Trophoblast cell (in vitro differentiated cells and primary cell): ENCODE data around the gene FLNB.
A peak's percentile ranks its signal among the peaks of the same experiment; 100 is the strongest.

ENCODE experiments used
- DNase-seq, 2 donors: peaks; one replicate each; pipeline ENCODE4 v3.0.0-alpha.2; 2016
- H2AFZ ChIP-seq: 2 replicates; pipeline ENCODE4 v1.6.1; 2013; ENCODE audit warnings: low read length, moderate library complexity, mild to moderate bottlenecking; ENCODE audit not compliant: insufficient read depth, poor library complexity
- H2AK5ac ChIP-seq: 2 replicates; pipeline ENCODE4 v1.6.1; 2013; ENCODE audit warnings: mild to moderate bottlenecking, low read length
- H2BK120ac ChIP-seq: 2 replicates; pipeline ENCODE4 v1.6.1; 2013; ENCODE audit warnings: low read length, mild to moderate bottlenecking, moderate library complexity; ENCODE audit not compliant: insufficient read depth, poor library complexity
- H2BK12ac ChIP-seq: 2 replicates; pipeline ENCODE4 v1.6.1; 2013; ENCODE audit warnings: mild to moderate bottlenecking, low read length, moderate library complexity
- H2BK5ac ChIP-seq: 2 replicates; pipeline ENCODE4 v1.6.1; 2013; ENCODE audit warnings: low read length, low read depth, moderate library complexity, mild to moderate bottlenecking; ENCODE audit not compliant: poor library complexity
- H3K14ac ChIP-seq: 2 replicates; pipeline ENCODE4 v1.6.1; 2013; ENCODE audit warnings: mild to moderate bottlenecking, low read length
- H3K18ac ChIP-seq: 2 replicates; pipeline ENCODE4 v1.6.1; 2013; ENCODE audit warnings: mild to moderate bottlenecking, low read length
- H3K23ac ChIP-seq: 2 replicates; pipeline ENCODE4 v1.6.1; 2013; ENCODE audit warnings: low read length
- H3K27ac ChIP-seq: 2 replicates; pipeline ENCODE4 v1.5.1; 2013; ENCODE audit warnings: low read depth, mild to moderate bottlenecking, inconsistent platforms, low read length, moderate library complexity
- H3K27me3 ChIP-seq: 2 replicates; pipeline ENCODE4 v1.6.1; 2013; ENCODE audit warnings: inconsistent platforms, mild to moderate bottlenecking, low read length, moderate library complexity; ENCODE audit not compliant: insufficient read depth
- H3K36me3 ChIP-seq, 2 experiments: 1 replicate in 1 of 2; 2 replicates in 1 of 2; pipeline ENCODE4 v1.6.1; 2013; ENCODE audit warnings: low read length in 2 of 2, mild to moderate bottlenecking in 2 of 2, moderate library complexity in 1 of 2; ENCODE audit not compliant: insufficient read depth in 2 of 2, control insufficient read depth in 1 of 2
- H3K4ac ChIP-seq: 2 replicates; pipeline ENCODE4 v1.6.1; 2013; ENCODE audit warnings: low read depth, mild to moderate bottlenecking, low read length, moderate library complexity
- H3K4me1 ChIP-seq, 2 experiments: 1 replicate in 1 of 2; 2 replicates in 1 of 2; pipeline ENCODE4 v1.6.1; 2013; ENCODE audit warnings: low read length in 2 of 2, mild to moderate bottlenecking in 2 of 2, moderate library complexity in 1 of 2; ENCODE audit not compliant: insufficient read depth in 2 of 2, control insufficient read depth in 1 of 2
- H3K4me2 ChIP-seq: 2 replicates; pipeline ENCODE4 v1.6.1; 2013; ENCODE audit warnings: inconsistent platforms, mild to moderate bottlenecking, low read length, moderate library complexity
- H3K4me3 ChIP-seq: 2 replicates; pipeline ENCODE4 v1.5.1; 2013; ENCODE audit warnings: mild to moderate bottlenecking, low read depth, low read length, inconsistent platforms
- H3K79me1 ChIP-seq: one replicate; pipeline ENCODE4 v1.6.1; 2013; ENCODE audit warnings: low read length
- H3K79me2 ChIP-seq: 2 replicates; pipeline ENCODE4 v1.6.1; 2013; ENCODE audit warnings: low read length, mild to moderate bottlenecking; ENCODE audit not compliant: control insufficient read depth, insufficient read depth, poor library complexity
- H3K9ac ChIP-seq: 2 replicates; pipeline ENCODE4 v1.6.1; 2013; ENCODE audit warnings: mild to moderate bottlenecking, low read length
- H3K9me3 ChIP-seq: 2 replicates; pipeline ENCODE4 v1.6.1; 2013; ENCODE audit warnings: low read depth, mild to moderate bottlenecking, control low read depth, inconsistent platforms, low read length; ENCODE audit not compliant: insufficient read depth
- H4K12ac ChIP-seq: 2 replicates; pipeline ENCODE4 v1.6.1; 2013; ENCODE audit warnings: low read depth, mild to moderate bottlenecking, low read length, moderate library complexity
- H4K8ac ChIP-seq: 2 replicates; pipeline ENCODE4 v1.6.1; 2013; ENCODE audit warnings: low read depth, mild to moderate bottlenecking, low read length, moderate library complexity
- H4K91ac ChIP-seq: one replicate; pipeline ENCODE4 v1.6.1; 2013; ENCODE audit warnings: low read depth, mild to moderate bottlenecking, low read length, moderate library complexity
- WGBS: extraction: QIAGEN DNeasy Blood & Tissue Kit; methylation state at CpG from one replicate; pipeline ENCODE4 v1.1.7; 2013; ENCODE audit warnings: missing lambda C conversion rate; ENCODE audit not compliant: insufficient read length, insufficient coverage; ENCODE audit errors: extremely low coverage; 5-methylcytosine and 5-hydroxymethylcytosine counted together

Gene FLNB

DNA sequence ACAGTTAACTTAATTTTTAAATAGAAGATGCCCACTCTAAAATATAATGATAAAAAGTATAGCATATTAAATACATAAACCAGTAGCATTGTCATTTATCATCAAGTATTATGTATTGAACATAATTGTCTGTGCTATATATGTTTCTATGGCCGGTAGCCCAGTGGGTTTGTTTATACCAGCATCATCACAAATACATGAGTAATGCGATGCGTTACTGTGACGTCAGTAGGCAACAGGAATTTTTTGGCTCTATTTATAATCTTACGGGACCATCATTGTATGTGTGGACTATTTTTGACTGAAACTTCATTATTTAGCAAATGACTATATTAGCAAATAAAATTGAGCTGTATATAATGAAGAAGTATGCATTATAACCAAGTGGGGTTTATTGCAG lies 82.1 kb downstream of the FLNB start:
- H4K8ac ChIP-seq = no peak overlapping the region
- H3K27me3 ChIP-seq = no peaks in the 10 kb centered on the region
- no CpG with 5 or more reads among the region's 5 CpGs for WGBS

DNA sequence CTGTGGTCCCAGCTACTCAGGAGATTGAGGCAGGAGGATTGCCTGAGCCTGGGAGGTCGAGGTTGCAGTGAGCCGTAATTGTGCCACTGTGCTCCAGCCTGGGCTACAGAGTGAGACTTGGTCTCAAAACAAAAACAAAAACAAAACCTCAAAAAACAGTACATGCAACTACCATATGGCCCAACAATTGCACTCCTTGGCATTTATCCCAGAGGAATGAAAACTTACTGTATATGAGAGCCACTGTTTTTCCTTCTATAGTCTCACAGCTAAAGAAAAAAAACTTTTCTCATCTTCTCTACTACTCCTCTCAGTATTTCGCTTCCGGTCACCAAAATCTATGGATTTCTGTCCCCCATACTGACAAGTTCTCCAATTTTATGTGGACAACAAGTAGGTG lies 84.3 kb downstream of the FLNB start:
- Histone ChIP-seq H3K4me2 (no peak overlapping the region), H3K79me2 (no peaks in the 10 kb centered on the region), H4K8ac (no peak overlapping the region), H2AK5ac (no peak overlapping the region), H3K79me1 (peaks cover 2% of the 10 kb centered on the region), H4K91ac (no peak overlapping the region), H3K27me3 (no peaks in the 10 kb centered on the region), H3K14ac (no peak overlapping the region), H2AFZ (no peak overlapping the region), H3K18ac (no peak overlapping the region), H2BK5ac (no peak overlapping the region), H3K9me3 (peaks cover 2% of the 10 kb centered on the region), H3K9ac (no peak overlapping the region), H3K4me1 (no peaks in the 10 kb centered on the region), H3K27ac (no peak overlapping the region), H4K12ac (no peak overlapping the region), H3K23ac (no peak overlapping the region), H2BK120ac (no peak overlapping the region), H2BK12ac (no peak overlapping the region), H3K36me3 (peaks cover 20 to 33% of the 10 kb centered on the region in 2 experiments), H3K4me3 (no peak overlapping the region), H3K4ac (no peak overlapping the region)
- WGBS = 100% methylated on average over 2 of the region's 4 CpGs
- DNase-seq = no peak

More for the DNA sequence above, 82.1 kb downstream of the FLNB start:
- no peak overlapping the region for H3K18ac ChIP-seq
- H3K79me1 ChIP-seq = peaks cover 2% of the 10 kb centered on the region
- H2BK5ac ChIP-seq = no peak overlapping the region
- no peaks in the 10 kb centered on the region for H3K9me3 ChIP-seq
- no peak overlapping the region for H3K23ac ChIP-seq
- H3K4me3 ChIP-seq = no peak overlapping the region
- no peak overlapping the region for H2AFZ ChIP-seq
- no peak overlapping the region for H4K91ac ChIP-seq
- DNase-seq = peak; percentile 76 to 93
- H3K79me2 ChIP-seq = no peaks in the 10 kb centered on the region
- no peak overlapping the region for H3K9ac ChIP-seq
- no peak overlapping the region for H3K27ac ChIP-seq
- no peak overlapping the region for H3K4ac ChIP-seq
- H2AK5ac ChIP-seq = no peak overlapping the region
- no peak overlapping the region for H3K4me2 ChIP-seq
- H4K12ac ChIP-seq = no peak overlapping the region
- H2BK120ac ChIP-seq = no peak overlapping the region
- no peak overlapping the region for H3K14ac ChIP-seq
- H2BK12ac ChIP-seq = no peak overlapping the region
- peaks cover 10 to 20% of the 10 kb centered on the region in 2 experiments for H3K36me3 ChIP-seq
- H3K4me1 ChIP-seq = no peaks in the 10 kb centered on the region

DNA sequence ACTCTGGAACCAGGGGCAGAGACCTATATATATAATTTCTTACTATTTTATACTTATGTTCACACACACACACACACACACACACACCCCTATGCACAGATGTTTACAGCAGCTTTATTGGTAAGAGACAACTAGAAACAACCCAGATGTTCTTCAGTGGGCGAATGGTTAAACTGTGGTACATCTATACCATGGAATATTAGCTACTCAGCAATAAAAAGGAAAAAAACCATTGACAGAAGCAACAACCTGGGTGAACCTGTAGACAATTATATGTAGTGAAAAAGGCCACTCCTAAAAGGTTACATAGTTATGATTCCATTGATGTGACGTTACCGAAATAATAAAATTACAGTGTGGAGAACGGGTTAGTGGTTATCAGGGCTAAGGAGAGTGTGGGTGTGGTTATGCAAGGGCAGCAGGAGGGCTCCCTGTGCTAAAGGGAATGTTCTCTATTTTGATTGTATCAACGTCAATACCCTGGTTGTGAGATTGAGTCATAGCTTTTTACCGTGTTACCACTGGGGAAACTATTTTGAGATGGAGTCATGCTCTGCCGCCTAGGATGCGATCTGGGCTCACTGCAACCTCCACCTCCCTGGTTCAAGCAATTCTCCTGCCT lies 85.5 kb downstream of the FLNB start:
- no peak overlapping the region for H4K12ac ChIP-seq
- H3K9ac ChIP-seq = no peak overlapping the region
- H3K4ac ChIP-seq = no peak overlapping the region
- WGBS = no CpG with 5 or more reads among the region's 8 CpGs
- no peak overlapping the region for H3K23ac ChIP-seq
- H3K4me2 ChIP-seq = no peak overlapping the region
- no peak overlapping the region for H3K14ac ChIP-seq
- H4K91ac ChIP-seq = no peak overlapping the region
- DNase-seq = peak; percentile 83 to 97
- no peak overlapping the region for H3K27ac ChIP-seq
- H2AK5ac ChIP-seq = no peak overlapping the region
- no peak overlapping the region for H3K18ac ChIP-seq
- no peak overlapping the region for H4K8ac ChIP-seq
- H3K4me1 ChIP-seq = no peaks in the 10 kb centered on the region
- no peak overlapping the region for H2BK12ac ChIP-seq
- no peak overlapping the region for H2BK5ac ChIP-seq
- peaks cover 2% of the 10 kb centered on the region for H3K79me1 ChIP-seq
- peaks cover 2% of the 10 kb centered on the region for H3K9me3 ChIP-seq
- H3K4me3 ChIP-seq = no peak overlapping the region
- no peak overlapping the region for H2AFZ ChIP-seq
- H2BK120ac ChIP-seq = no peak overlapping the region
- peaks cover 26 to 37% of the 10 kb centered on the region in 2 experiments for H3K36me3 ChIP-seq
- H3K27me3 ChIP-seq = no peaks in the 10 kb centered on the region
- H3K79me2 ChIP-seq = no peaks in the 10 kb centered on the region

DNA sequence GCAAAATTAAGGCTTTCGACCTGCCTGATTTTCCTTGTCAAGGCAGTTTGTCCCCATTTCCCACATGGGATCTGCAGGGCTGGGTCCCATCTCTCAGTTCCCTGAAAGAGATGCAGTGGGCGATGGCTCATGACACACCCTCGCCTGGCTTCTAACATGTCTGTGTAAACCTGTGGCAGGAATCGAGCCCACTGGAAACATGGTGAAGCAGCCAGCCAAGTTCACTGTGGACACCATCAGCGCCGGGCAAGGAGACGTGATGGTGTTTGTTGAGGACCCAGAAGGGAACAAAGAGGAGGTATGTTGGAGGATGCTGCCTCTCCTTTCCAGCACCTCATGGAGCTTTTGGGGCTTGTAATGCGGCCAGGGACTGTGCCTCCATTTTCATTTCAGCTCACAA lies 86.4 kb downstream of the FLNB start:
- Histone ChIP-seq H3K27me3 (no peaks in the 10 kb centered on the region), H3K79me1 (peaks cover 2% of the 10 kb centered on the region), H3K36me3 (peaks cover 33 to 45% of the 10 kb centered on the region in 2 experiments), H2BK120ac (no peak overlapping the region), H3K14ac (no peak overlapping the region), H3K4me1 (no peaks in the 10 kb centered on the region), H2BK5ac (no peak overlapping the region), H3K9ac (no peak overlapping the region), H2AFZ (no peak overlapping the region), H3K4ac (no peak overlapping the region), H4K12ac (no peak overlapping the region), H3K23ac (no peak overlapping the region), H3K4me3 (no peak overlapping the region), H4K91ac (no peak overlapping the region), H3K4me2 (no peak overlapping the region), H3K79me2 (no peaks in the 10 kb centered on the region), H3K27ac (no peak overlapping the region), H2AK5ac (no peak overlapping the region), H3K18ac (peak overlapping the region; percentile 3), H4K8ac (no peak overlapping the region), H2BK12ac (peak overlapping the region; percentile 2), H3K9me3 (peaks cover 2% of the 10 kb centered on the region)
- DNase-seq = no peak
- WGBS = no CpG with 5 or more reads among the region's 8 CpGs
